MV-4-11 (cell line): Measurements from ENCODE around the gene ADAMTS12.
A peak's percentile ranks its signal among the peaks of the same experiment; 100 is the strongest.

Experiments
- DNase-seq: peaks from one replicate; lab custom pipeline; 2025; lab: John Stamatoyannopoulos, UW

The ADAMTS12 gene

GRCh38 chr5:33712664-33713063 lies 179.1 kb downstream of the ADAMTS12 start:
- DNase-seq: no peak

- DNase-seq: no peak
These were observed 180.6 kb downstream of the ADAMTS12 start for GRCh38 chr5:33711094-33711679.

- DNase-seq: no peak
These were observed 188.9 kb downstream of the ADAMTS12 start for GRCh38 chr5:33702867-33703266.

- DNase-seq: no peak
These were observed 189.8 kb downstream of the ADAMTS12 start for GRCh38 chr5:33701951-33702350.

GRCh38 chr5:33701251-33701650 lies 190.5 kb downstream of the ADAMTS12 start:
- DNase-seq: no peak

- DNase-seq: no peak
These were observed 195.4 kb downstream of the ADAMTS12 start for GRCh38 chr5:33696411-33696810.

- no peak for DNase-seq
These were observed 198.8 kb downstream of the ADAMTS12 start for GRCh38 chr5:33692980-33693379.

- no peak for DNase-seq
These were observed 199.9 kb downstream of the ADAMTS12 start for GRCh38 chr5:33691856-33692255.

GRCh38 chr5:33690374-33691135 lies 201.2 kb downstream of the ADAMTS12 start:
- DNase-seq: no peak

GRCh38 chr5:33688526-33688925 lies 203.3 kb downstream of the ADAMTS12 start:
- no peak for DNase-seq

- no peak for DNase-seq
These were observed 203.7 kb downstream of the ADAMTS12 start for GRCh38 chr5:33688066-33688465.

- no peak for DNase-seq
These were observed 205.7 kb downstream of the ADAMTS12 start for GRCh38 chr5:33685873-33686755.

- no peak for DNase-seq
These were observed 207.2 kb downstream of the ADAMTS12 start for GRCh38 chr5:33684496-33685159.

GRCh38 chr5:33679791-33680190 lies 212.0 kb downstream of the ADAMTS12 start:
- DNase-seq: peak; percentile 22

GRCh38 chr5:33675958-33676464 lies 215.8 kb downstream of the ADAMTS12 start:
- DNase-seq: peak; percentile 96

- no peak for DNase-seq
These were observed 220.0 kb downstream of the ADAMTS12 start for GRCh38 chr5:33671700-33672291.

- DNase-seq: no peak
These were observed 228.9 kb downstream of the ADAMTS12 start for GRCh38 chr5:33662722-33663427.

GRCh38 chr5:33659526-33660169 lies 232.1 kb downstream of the ADAMTS12 start:
- no peak for DNase-seq

GRCh38 chr5:33657804-33658440 lies 233.9 kb downstream of the ADAMTS12 start:
- DNase-seq: no peak

- DNase-seq: no peak
These were observed 234.6 kb downstream of the ADAMTS12 start for GRCh38 chr5:33657176-33657575.
